GM19025 (cell line): ENCODE data around the gene NCAM1.
"Not testable (repeated sequence)": the region's sequence is repeated elsewhere in the genome, so short reads cannot be mapped to it uniquely, and the experiment has no call there.

Experiments
- ATAC-seq: cut with Tn5 transposase; IDR thresholded peaks from one replicate; pipeline ENCODE4 v1.9.1; 2021; ENCODE audit warnings: mild to moderate bottlenecking, low read depth, moderate library complexity; ENCODE audit not compliant: unreplicated experiment

The NCAM1 gene

GRCh38 chr11:112961146-112961668 lies at the start of gene NCAM1:
Gene NCAM1, plus strand, starts transcription at chr11:112961420.
- ATAC-seq: no peak

- ATAC-seq: no peak
Measured at GRCh38 chr11:112922606-112923005, 38.6 kb upstream of the NCAM1 start.

GRCh38 chr11:112924836-112925235 lies 36.4 kb upstream of the NCAM1 start:
- not testable (repeated sequence) for ATAC-seq

GRCh38 chr11:112925516-112926310 lies 35.5 kb upstream of the NCAM1 start:
- ATAC-seq: no peak

DNA sequence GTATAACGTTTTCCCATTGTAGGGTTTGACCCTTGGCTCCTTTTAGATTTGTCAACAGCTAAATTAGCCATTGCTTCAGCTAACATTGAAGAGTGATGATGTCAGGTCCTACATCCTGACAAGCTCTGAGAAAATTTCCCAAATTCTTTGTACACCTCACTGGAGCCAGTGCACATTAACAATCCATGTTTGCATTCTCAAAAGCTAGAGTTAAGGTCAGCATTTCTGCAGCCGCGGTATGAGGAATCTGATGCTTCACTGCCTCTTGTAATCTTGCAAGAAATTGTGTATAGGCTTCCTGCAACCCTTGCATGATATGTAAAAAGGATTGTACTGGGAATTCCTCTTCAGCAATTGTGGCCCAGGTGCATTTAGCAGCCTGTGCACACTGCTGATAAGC lies 33.1 kb upstream of the NCAM1 start:
- no peak for ATAC-seq

- no peak for ATAC-seq
Measured at GRCh38 chr11:112929432-112929831, 31.8 kb upstream of the NCAM1 start.

DNA sequence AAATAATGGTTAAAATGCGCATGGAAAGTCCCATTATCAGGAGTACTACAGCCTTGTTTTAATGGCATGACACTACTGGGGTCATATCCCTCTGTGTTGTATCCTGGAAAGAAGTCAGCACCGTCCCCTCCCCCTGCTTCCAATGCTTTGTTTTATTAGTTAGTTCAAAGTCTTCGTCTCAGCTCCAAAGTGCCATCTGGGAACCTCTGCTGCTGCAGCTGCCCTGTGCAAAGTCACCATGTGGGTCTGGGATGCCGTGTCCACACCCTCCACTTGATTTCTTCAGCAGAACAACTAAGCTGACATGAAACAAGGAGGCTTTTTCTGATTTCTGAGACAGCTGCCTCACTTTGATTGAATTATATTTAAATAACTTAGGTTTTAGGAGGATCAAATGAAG lies 29.5 kb upstream of the NCAM1 start:
- no peak for ATAC-seq

GRCh38 chr11:112932593-112932992 lies 28.6 kb upstream of the NCAM1 start:
- ATAC-seq: no peak

DNA sequence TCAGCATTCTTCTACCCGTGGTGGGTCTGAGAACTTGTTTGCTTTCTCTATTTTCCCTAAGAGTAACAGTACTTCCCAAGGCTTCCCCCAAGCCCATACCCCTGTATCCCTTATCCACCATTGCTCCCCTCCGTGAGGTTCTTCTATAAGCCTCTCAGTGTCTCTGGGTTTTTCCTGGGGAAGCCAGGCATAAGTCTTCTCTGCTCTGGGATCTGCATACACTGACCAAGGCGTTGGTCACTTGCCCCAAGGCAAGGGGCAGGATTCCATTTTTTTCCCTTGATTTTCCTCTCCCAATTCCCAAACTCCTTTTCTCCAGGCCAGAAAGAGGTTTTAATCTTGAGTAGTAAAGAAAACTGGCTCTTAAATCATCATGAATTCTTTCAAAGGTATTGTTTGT lies 27.2 kb upstream of the NCAM1 start:
- ATAC-seq: no peak

- no peak for ATAC-seq
Measured at GRCh38 chr11:112941104-112941503, 20.1 kb upstream of the NCAM1 start.

- no peak for ATAC-seq
Measured at GRCh38 chr11:112942966-112943643, 18.1 kb upstream of the NCAM1 start.

GRCh38 chr11:112946866-112947265 lies 14.4 kb upstream of the NCAM1 start:
- no peak for ATAC-seq

DNA sequence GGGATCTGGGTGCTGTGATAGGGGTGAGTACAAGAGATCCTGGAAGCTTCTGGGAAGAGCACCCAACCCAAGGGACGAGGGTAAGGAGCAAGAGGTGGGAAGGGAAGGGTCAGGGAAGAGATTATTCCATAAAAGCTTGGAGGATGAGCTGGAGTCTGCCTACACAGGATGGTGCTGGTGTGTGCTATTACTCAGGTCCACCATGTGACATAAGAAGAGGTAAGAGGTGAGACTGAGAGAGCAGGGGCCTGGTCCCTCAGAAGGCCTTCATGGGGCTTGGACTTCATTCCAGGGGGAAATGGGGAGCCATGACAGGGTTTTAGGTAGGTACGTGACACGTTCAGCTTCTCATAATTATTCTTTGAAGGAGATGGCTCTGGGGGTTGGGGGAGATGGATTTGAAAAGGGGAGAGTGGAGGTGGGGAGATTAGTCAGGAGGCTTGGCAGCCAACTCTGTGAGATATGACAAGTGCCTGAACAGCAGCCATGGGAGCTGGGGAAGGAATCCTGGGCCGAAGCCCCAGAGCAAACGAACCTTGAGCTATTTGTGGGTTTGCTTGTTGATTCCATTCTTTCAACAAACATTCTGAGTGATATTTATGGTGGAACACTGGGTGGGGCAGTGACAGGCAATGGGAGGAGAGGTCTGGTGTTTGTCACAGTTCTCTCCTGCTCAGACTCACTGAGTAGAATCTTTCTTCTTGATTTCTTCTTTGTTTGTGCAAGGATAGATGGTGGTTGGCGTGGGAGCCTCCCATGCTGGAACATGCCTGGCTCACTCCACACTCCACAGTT lies 11.2 kb upstream of the NCAM1 start:
- ATAC-seq: no peak

DNA sequence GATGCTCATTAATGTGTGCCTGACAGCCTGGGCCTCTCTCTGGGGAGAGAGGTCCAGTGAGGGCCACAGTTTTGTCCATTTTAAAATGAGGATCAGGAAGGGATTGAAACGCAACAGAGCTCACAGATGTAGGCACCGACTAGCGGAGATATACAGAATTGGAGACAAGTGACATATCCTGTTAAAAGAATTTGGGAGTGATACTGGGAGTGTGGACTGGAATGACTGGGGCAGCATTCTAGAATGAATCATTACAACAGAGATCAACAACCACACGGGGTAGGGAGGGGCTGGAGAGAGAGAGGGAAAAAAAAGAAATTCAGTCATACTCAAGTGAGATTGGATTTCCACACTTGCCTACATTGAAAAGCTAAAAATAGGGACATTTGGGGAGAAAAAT lies 2.5 kb upstream of the NCAM1 start:
- no peak for ATAC-seq

- ATAC-seq: no peak
Measured at GRCh38 chr11:112961751-112962578, 745 bp downstream of the NCAM1 start.

DNA sequence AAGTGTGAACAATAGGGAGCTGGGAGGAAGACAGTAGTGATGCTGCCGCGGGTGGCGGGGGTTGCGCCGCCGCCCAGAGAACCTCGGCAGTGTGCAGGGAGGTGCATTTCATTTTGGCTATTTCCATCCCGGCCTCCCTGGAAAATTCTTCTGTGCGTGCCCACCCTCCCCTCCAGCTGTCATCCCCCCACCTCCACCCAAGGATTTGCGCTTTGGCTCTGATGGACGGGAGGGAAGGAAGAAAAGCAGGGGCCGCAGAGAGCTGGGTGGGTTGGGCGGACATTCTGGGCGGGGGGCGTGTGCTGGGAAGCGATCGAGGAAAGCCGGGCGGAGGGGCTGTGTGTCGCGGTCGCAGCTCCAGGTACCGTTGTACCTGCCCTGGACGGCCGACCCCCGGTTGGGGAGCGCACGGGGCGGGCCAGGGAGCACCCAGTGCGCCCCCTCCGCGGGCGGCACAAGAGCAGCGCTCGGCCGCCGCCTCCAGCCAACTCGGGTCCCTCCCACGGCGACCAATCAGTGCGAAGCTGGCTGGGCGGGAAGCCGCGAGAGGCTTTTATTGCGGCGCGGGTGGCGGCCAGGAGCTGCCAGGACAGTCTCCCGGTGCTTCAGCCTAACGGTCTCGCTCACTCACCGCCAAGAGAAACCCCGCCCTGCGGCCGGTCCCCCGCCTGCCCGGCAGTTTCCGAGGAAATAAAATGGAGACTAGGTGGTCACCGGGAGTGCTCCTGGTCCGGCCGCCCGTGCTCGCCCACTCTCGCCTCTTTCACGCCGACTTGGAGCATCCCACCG lies 1.6 kb downstream of the NCAM1 start:
- no peak for ATAC-seq

GRCh38 chr11:112963368-112963955 lies 2.2 kb downstream of the NCAM1 start:
- no peak for ATAC-seq

- no peak for ATAC-seq
Measured at GRCh38 chr11:112965656-112966055, 4.4 kb downstream of the NCAM1 start.

DNA sequence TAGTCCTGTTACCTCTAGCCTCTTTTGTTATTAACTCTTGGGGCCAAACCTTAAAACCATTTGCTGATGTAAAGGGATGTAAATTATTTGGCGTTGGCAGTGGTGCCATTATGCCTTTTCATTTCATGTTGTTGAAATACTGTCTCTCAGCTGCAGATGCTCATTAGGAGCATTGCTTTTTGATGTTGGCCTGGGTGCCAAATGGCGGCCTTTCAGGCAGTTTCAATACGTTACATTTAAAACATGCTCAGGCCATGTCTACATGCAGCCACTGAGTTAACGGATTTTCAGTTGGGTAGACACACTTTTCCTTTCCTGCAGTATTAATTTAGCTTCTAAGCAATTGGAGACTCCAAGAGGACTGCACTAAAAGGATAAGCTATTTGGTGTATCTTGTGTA lies 5.3 kb downstream of the NCAM1 start:
- no peak for ATAC-seq
